Heart right ventricle (tissue), 16 donors: ENCODE measurements around the gene VENTX. TPM values are rescaled to one million over a fixed set of nuclear protein-coding genes. Genes with fewer than 3 reads are reported as not detected.

ENCODE experiments used
- ATAC-seq, 8 donors: fragments of 200-7000 bp; cut with Tn5 transposase; one replicate each; pipeline ENCODE4 v1.9.1; 2020; ENCODE audit warnings: mild to moderate bottlenecking in 8 of 8, moderate library complexity in 8 of 8, moderate number of reproducible peaks in 1 of 8
- DNase-seq, 2 donors: peaks; one replicate each; pipeline ENCODE4 v3.0.0-alpha.2; 2020
- H3K27ac ChIP-seq, 10 donors: fragments of 200-600 bp; sonication (generic) in 2 of 10; one replicate each; pipeline versions ENCODE4 v1.5.0 to v1.8.0; 2020 to 2022; ENCODE audit warnings: mild to moderate bottlenecking in 3 of 10
- H3K27me3 ChIP-seq, 7 donors: fragments of 200-600 bp; one replicate each; pipeline ENCODE4 v1.8.0; 2021 to 2022; ENCODE audit warnings: mild to moderate bottlenecking in 2 of 7
- H3K36me3 ChIP-seq, 9 donors: fragments of 200-600 bp; sonication (generic) in 1 of 9; one replicate each; pipeline versions ENCODE4 v1.5.0 to v1.8.0; 2020 to 2022; ENCODE audit warnings: mild to moderate bottlenecking in 2 of 9
- H3K4me1 ChIP-seq, 9 donors: fragments of 200-600 bp; sonication (generic) in 1 of 9; one replicate each; pipeline versions ENCODE4 v1.5.0 to v1.8.0; 2020 to 2022; ENCODE audit warnings: mild to moderate bottlenecking in 4 of 9
- H3K4me3 ChIP-seq, 10 donors: fragments of 200-600 bp; sonication (generic) in 2 of 10; one replicate each; pipeline versions ENCODE4 v1.5.0 to v1.8.0; 2020 to 2022; ENCODE audit warnings: mild to moderate bottlenecking in 7 of 10, moderate library complexity in 2 of 10
- H3K9me3 ChIP-seq, 11 donors: fragments of 200-600 bp in 10 of 11; sonication (generic) in 2 of 11; one replicate each; pipeline versions ENCODE4 v1.5.0 to v1.8.0; 2013 to 2022; ENCODE audit warnings: mild to moderate bottlenecking in 2 of 11, control low read depth in 1 of 11, moderate library complexity in 1 of 11
- WGBS, 2 donors: extraction: QIAGEN DNeasy Blood & Tissue Kit; methylation state at CpG; one replicate each; pipeline ENCODE4 v1.1.7; 2013; ENCODE audit warnings: inconsistent platforms in 1 of 2; 5-methylcytosine and 5-hydroxymethylcytosine counted together
- intact Hi-C, 10 donors: fragments of 100-400 bp; cut with DNase I; formaldehyde crosslinking; loops; one replicate each; pipeline versions ENCODE4 v1.11.1 to v1.14.2; 2022
- polyA plus RNA-seq, 2 donors: library from polyadenylated mRNA; stranded (reverse); fragments of 200-250 nt; gene quantifications; one replicate each; pipeline ENCODE4 v1.2.3, GENCODE V29; 2013
- total RNA-seq, 10 donors: library from RNA; stranded (reverse); fragmentation: NEBNext Ultra II Directional in 3 of 10; extraction: Animal tissue kit (Norgen Biotek cat#: 25700) in 3 of 10; gene quantifications; one replicate each; pipeline versions ENCODE4 v1.2.1 to v1.2.4, GENCODE V29; 2021 to 2023
- TF ChIP-seq, protein P1 (sequence below), 9 donors: fragments of 200-600 bp; sonication (generic) in 2 of 9; IDR thresholded peaks; one replicate each; pipeline versions ENCODE4 v1.5.0 to v1.8.0; 2021 to 2022; ENCODE audit warnings: antibody characterized with exemption in 9 of 9, mild to moderate bottlenecking in 5 of 9, moderate library complexity in 1 of 9
- donor health status: Arrhythmogenic right ventricular cardiomyopathy.
- donor health status: ischemic (EF 13 %, LVEDD 7.1; RV severe dilation, severe dysfunction).
- donor health status: healthy with polysubstance abuse.
- donor health status: DM: no; HTN: yes; CAD: no.
- donor health status: DM: no; HTN: no; CAD: no.
- donor health status: ischemic (EF 25% LVEDD 6.9; RV normal size, moderate dysfunction).
- donor health status: ischemic (EF 25% LVEDD 5.7; RV mildly dilated, moderate dysfunction).
- donor health status: healthy.
- donor health status: DM: yes; HTN: yes; CAD: no.
- donor health status: Ischemic cardiomyopathy.
- donor health status: ischemic (EF 35%, LVEDD 5.7; RV mildly dilated, moderate dysfunction).
- donor health status: nonischemic (EF 11% LVEDD 7.7; RV severe dilation, severe dysfunction).
- donor health status: DM: yes; HTN: yes; CAD: no.
- donor health status: PGD.
- donor health status: ischemic (EF 29% LVEDD 5.4; RV normal size, mild dysfunction).
- donor health status: nonischemic (EF 23%, LVEDD 6.1; RV moderate dilation, normal function).

The VENTX gene
- total and polyA plus RNA-seq, 12 donors, result 0.19 to 1.5 (median 0.64) TPM; not detected in 1

DNA sequence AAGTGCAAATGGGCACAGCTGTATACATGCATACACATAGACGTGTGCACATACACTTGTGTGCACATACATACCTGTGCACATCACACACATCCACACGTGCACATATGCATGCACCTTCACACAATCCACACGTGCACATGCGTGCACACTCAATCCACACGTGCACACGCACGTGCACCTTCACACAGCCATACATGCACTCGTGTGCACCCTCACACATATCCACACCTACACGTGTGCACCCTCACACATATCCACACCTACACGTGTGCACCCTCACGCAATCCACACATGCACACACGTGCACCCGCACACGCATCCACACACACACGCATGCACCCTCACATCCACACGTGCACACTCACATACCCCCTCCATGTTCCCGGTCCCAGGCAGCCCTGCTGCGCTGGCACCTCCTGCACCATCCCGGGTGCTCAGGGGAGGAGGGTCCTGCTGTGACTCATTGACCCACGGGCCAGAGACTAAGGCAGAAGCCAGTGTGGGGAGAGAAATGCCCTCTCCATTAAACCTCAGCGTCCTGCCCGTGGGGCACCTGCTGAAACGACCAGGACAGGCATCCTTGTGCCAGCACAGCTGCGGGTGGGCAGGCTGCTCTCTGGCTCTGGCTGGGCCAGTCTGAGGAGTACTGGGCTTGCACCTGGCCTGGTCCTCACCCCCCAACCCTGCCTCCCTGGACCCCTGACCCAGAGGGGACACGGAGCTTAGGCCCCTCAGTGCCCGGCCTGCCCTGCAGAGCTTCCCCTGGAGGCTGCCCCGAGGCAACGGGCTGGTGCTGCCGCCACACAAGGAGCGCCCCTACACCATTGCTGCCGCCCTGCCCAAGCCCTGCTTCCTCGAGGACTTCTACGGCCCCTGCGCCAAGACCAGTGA lies 25.4 kb upstream of the VENTX start:
- H3K4me1 ChIP-seq, result no peaks in the 10 kb centered on the region
- DNase-seq (peak in 1 of 2 donors; percentile 8), ATAC-seq (peak in 1 of 8 donors; percentile 11)
- H3K36me3 ChIP-seq, result no peaks in the 10 kb centered on the region
- no peak overlapping the region for H3K27ac ChIP-seq
- peaks cover 0 to 33% (median 10%) of the 10 kb centered on the region in 7 donors for H3K27me3 ChIP-seq
- H3K9me3 ChIP-seq, result no peaks in the 10 kb centered on the region
- intact Hi-C loops, result no loop called here
- 87% methylated on average over 34 of the region's 34 CpGs for WGBS, 2 donors
- H3K4me3 ChIP-seq, result no peak overlapping the region
- TF ChIP-seq, protein P1, sequence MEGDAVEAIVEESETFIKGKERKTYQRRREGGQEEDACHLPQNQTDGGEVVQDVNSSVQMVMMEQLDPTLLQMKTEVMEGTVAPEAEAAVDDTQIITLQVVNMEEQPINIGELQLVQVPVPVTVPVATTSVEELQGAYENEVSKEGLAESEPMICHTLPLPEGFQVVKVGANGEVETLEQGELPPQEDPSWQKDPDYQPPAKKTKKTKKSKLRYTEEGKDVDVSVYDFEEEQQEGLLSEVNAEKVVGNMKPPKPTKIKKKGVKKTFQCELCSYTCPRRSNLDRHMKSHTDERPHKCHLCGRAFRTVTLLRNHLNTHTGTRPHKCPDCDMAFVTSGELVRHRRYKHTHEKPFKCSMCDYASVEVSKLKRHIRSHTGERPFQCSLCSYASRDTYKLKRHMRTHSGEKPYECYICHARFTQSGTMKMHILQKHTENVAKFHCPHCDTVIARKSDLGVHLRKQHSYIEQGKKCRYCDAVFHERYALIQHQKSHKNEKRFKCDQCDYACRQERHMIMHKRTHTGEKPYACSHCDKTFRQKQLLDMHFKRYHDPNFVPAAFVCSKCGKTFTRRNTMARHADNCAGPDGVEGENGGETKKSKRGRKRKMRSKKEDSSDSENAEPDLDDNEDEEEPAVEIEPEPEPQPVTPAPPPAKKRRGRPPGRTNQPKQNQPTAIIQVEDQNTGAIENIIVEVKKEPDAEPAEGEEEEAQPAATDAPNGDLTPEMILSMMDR (IDR thresholded peaks at IDR 0.05), result no peak

DNA sequence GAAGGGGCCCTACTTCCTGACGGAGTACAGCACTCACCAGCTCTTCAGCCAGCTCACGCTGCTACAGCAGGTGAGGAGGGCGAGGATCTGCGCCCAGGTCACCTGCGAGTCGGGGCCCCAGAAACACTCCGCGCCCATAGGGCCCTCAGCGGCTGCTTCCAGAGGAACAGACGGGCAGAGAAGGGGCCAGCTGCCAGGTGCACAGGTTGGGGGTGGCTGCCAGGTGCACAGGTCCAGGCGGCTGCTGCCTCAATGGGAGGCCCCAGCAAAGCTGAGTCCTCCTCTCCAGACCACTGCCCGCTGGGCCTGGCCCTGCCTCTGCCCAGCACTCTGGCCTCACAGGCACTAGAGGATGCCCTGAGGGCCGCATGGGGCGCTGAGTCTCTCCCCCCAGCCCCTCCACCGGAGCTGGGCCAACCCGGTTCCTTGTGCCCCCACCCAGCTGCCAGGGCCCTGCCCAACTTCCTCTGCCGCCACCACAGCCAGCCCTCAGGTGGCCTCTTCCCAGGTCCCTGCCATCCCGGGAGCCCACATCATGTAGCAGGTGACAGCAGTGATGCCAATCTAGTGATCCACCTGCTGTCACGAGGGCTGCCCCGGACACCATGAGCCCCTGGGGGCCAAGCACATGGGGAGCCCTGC lies 24.7 kb upstream of the VENTX start:
- TF ChIP-seq, protein P1 (IDR thresholded peaks at IDR 0.05), result no peak
- H3K4me3 ChIP-seq, result no peak overlapping the region
- WGBS, 2 donors, result 89 to 91% methylated on average over 19 to 20 of the region's 20 CpGs
- ATAC-seq (no peak), DNase-seq (peak in 1 of 2 donors; percentile 5)
- intact Hi-C loops, result no loop called here
- H3K9me3 ChIP-seq, result no peaks in the 10 kb centered on the region
- no peaks in the 10 kb centered on the region for H3K36me3 ChIP-seq
- H3K27me3 ChIP-seq, result peaks cover 0 to 34% (median 10%) of the 10 kb centered on the region in 7 donors
- no peak overlapping the region for H3K27ac ChIP-seq
- no peaks in the 10 kb centered on the region for H3K4me1 ChIP-seq

DNA sequence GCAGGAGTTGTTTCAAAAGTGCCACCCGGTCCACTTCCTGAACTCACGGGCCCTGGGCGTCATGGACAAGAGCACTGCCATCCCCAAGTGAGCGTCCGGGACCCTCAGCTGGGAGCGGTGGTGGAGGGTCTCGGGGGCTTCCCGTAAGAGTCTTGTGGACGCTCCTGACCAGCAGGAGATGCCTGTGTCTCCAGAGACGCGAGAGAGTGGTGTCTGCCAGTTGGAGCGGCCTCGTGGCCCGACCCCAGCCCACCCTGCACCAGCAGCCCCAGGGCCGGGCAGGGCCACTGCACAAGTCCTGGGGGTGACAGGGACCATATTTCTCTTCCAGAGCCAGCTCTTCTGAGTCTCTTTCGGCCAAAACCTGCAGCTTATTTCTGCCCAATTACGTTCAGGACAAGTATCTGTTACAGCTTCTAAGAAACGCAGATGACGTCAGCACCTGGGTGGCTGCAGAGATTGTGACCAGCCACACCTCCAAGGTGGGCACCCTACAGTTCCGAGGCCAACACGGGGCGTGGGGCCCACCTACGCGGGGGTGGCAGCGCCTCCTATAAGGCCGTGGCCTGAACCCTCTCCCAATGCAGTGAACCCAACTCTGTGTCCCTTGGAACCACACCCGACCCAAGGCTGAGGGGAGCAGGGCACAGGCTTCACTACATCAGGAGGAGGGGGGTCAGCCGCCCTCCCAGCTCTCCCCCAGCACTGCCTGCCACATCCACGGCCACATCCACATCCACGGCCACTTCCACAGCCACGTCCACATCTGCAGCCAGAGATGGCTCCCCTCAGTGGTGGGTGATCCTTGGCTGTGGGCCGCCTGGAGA lies 23.8 kb upstream of the VENTX start:
- DNase-seq, result peak in 1 of 2 donors; percentile 5
- H3K27me3 ChIP-seq, result peaks cover 0 to 42% (median 11%) of the 10 kb centered on the region in 7 donors
- intact Hi-C loops, result no loop called here
- no peaks in the 10 kb centered on the region for H3K36me3 ChIP-seq
- no peaks in the 10 kb centered on the region for H3K4me1 ChIP-seq
- TF ChIP-seq, protein P1 (IDR thresholded peaks at IDR 0.05), result no peak
- no peak for ATAC-seq
- H3K9me3 ChIP-seq, result no peaks in the 10 kb centered on the region
- no peak overlapping the region for H3K27ac ChIP-seq
- WGBS, 2 donors, result 82 to 86% methylated on average over 32 of the region's 32 CpGs
- H3K4me3 ChIP-seq, result no peak overlapping the region
